Ectodermal cell (in vitro differentiated cells): ENCODE data around the gene TOP1.

Source experiments
- H3K27ac ChIP-seq: 2 replicates; pipeline ENCODE4 v1.7.0; 2013; ENCODE audit warnings: mild to moderate bottlenecking, low read depth, low read length; ENCODE audit not compliant: insufficient read depth, poor library complexity, severe bottlenecking
- H3K27me3 ChIP-seq: 2 replicates; pipeline ENCODE4 v1.7.0; 2013; ENCODE audit warnings: mild to moderate bottlenecking, low read length; ENCODE audit not compliant: insufficient read depth, control insufficient read depth, poor library complexity, severe bottlenecking
- H3K36me3 ChIP-seq: one replicate; pipeline ENCODE4 v1.7.0; 2013; ENCODE audit warnings: low read length; ENCODE audit not compliant: control insufficient read depth, insufficient read depth
- H3K4me1 ChIP-seq: one replicate; pipeline ENCODE4 v1.7.0; 2013; ENCODE audit warnings: low read length; ENCODE audit not compliant: control insufficient read depth, insufficient read depth
- H3K4me3 ChIP-seq: 2 replicates; pipeline ENCODE4 v1.7.0; 2013; ENCODE audit warnings: low read depth, low read length, control low read depth; ENCODE audit not compliant: insufficient read depth
- H3K9me3 ChIP-seq: 2 replicates; pipeline ENCODE4 v1.7.0; 2013; ENCODE audit warnings: mild to moderate bottlenecking, low read length, moderate library complexity; ENCODE audit not compliant: control insufficient read depth
- WGBS, 2 experiments: methylation state at CpG; one replicate each; pipeline ENCODE4 v1.1.7; 2013; ENCODE audit warnings: missing lambda C conversion rate in 2 of 2; 5-methylcytosine and 5-hydroxymethylcytosine counted together

Gene TOP1

GRCh38 chr20:41055679-41056078, 27.1 kb downstream of the TOP1 start:
- no peaks in the 10 kb centered on the region for H3K9me3 ChIP-seq
- H3K27ac ChIP-seq, result no peak overlapping the region
- H3K4me3 ChIP-seq, result no peak overlapping the region
- no peaks in the 10 kb centered on the region for H3K36me3 ChIP-seq
- peaks cover 6% of the 10 kb centered on the region for H3K4me1 ChIP-seq
- H3K27me3 ChIP-seq, result no peaks in the 10 kb centered on the region
- 95 to 97% methylated on average over 1 of the region's 1 CpG for WGBS, 2 experiments

GRCh38 chr20:41057999-41058673, 29.5 kb downstream of the TOP1 start:
- H3K9me3 ChIP-seq, result no peaks in the 10 kb centered on the region
- no peak overlapping the region for H3K4me3 ChIP-seq
- H3K27me3 ChIP-seq, result no peaks in the 10 kb centered on the region
- H3K27ac ChIP-seq, result no peak overlapping the region
- H3K4me1 ChIP-seq, result peaks cover 6% of the 10 kb centered on the region
- 93 to 97% methylated on average over 3 of the region's 3 CpGs for WGBS, 2 experiments
- peaks cover 15% of the 10 kb centered on the region for H3K36me3 ChIP-seq

GRCh38 chr20:41058674-41059635, 30.3 kb downstream of the TOP1 start:
- H3K36me3 ChIP-seq, result peaks cover 17% of the 10 kb centered on the region
- no peak overlapping the region for H3K4me3 ChIP-seq
- H3K27ac ChIP-seq, result no peak overlapping the region
- no peaks in the 10 kb centered on the region for H3K9me3 ChIP-seq
- no peaks in the 10 kb centered on the region for H3K4me1 ChIP-seq
- 93 to 94% methylated on average over 12 to 13 of the region's 14 CpGs for WGBS, 2 experiments
- H3K27me3 ChIP-seq, result no peaks in the 10 kb centered on the region

DNA sequence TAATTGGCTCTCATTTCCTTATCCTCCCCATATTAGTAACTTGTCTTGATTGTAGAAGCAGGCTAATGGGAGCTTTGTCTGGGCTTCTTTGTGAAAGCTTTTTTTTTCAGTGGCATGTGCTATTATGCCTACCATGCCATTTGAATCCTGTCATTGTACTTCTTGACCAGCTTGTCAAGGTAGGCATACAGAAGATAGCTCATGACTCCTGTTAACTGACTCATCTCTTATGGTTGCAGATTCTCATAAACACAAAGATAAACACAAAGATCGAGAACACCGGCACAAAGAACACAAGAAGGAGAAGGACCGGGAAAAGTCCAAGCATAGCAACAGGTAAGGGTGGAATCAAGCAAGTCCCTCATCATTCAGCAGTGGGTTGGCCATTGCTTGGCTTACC, 32.5 kb downstream of the TOP1 start:
- Histone ChIP-seq H3K36me3 (peaks cover 17% of the 10 kb centered on the region), H3K27ac (no peak overlapping the region), H3K9me3 (no peaks in the 10 kb centered on the region), H3K27me3 (no peaks in the 10 kb centered on the region), H3K4me1 (no peaks in the 10 kb centered on the region), H3K4me3 (no peak overlapping the region)
- WGBS, 2 experiments, result 90 to 93% methylated on average over 3 of the region's 3 CpGs

DNA sequence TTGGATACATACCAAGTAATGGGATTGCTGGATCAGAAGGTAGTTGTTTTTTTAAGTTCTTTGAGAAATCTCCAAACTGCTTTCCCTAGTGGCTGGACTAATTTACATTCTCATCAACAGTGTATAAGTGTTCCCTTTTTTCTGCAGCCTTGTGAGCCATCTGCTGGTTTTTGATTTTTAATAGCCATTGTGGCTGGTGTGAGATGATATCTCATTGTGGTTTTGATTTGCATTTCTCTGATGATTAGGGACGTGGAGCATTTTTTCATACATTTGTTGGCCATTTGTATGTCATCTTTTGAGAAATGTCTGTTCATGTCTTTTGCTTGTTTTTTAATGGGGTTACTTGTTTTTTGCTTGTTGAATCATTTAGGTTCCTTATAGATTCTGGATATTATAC, 34.8 kb downstream of the TOP1 start:
- H3K27ac ChIP-seq, result no peak overlapping the region
- no peak overlapping the region for H3K4me3 ChIP-seq
- H3K4me1 ChIP-seq, result no peaks in the 10 kb centered on the region
- 85 to 86% methylated on average over 1 of the region's 1 CpG for WGBS, 2 experiments
- H3K36me3 ChIP-seq, result peaks cover 22% of the 10 kb centered on the region
- H3K9me3 ChIP-seq, result no peaks in the 10 kb centered on the region
- H3K27me3 ChIP-seq, result no peaks in the 10 kb centered on the region

DNA sequence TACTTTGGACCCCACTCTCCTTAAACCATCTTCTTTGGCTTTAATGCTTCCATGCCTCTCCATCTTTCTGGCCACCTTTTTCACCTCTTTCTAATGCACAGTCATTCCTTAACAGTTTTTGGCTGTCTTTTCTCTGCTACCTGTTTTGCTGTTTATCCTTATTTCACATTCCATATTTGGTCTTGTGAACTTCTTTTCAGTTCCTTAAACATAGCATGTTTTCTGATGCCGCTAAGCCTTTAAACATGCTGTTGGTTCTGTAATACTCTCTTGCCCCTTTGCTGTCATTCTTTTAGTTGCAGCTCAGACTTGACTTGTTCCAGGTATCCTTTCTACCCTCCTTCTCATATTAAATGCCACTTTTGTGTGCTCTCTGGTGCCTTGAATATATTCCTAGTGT, 35.8 kb downstream of the TOP1 start:
- Histone ChIP-seq H3K4me3 (no peak overlapping the region), H3K27me3 (no peaks in the 10 kb centered on the region), H3K36me3 (peaks cover 22% of the 10 kb centered on the region), H3K9me3 (no peaks in the 10 kb centered on the region), H3K4me1 (no peaks in the 10 kb centered on the region), H3K27ac (no peak overlapping the region)
- 90 to 100% methylated on average over 1 of the region's 1 CpG for WGBS, 2 experiments

GRCh38 chr20:41065716-41066115, 37.1 kb downstream of the TOP1 start:
- H3K27me3 ChIP-seq, result no peaks in the 10 kb centered on the region
- 97 to 98% methylated on average over 2 to 3 of the region's 3 CpGs for WGBS, 2 experiments
- no peak overlapping the region for H3K27ac ChIP-seq
- H3K36me3 ChIP-seq, result peaks cover 22% of the 10 kb centered on the region
- H3K4me3 ChIP-seq, result no peak overlapping the region
- H3K4me1 ChIP-seq, result no peaks in the 10 kb centered on the region
- H3K9me3 ChIP-seq, result no peaks in the 10 kb centered on the region

DNA sequence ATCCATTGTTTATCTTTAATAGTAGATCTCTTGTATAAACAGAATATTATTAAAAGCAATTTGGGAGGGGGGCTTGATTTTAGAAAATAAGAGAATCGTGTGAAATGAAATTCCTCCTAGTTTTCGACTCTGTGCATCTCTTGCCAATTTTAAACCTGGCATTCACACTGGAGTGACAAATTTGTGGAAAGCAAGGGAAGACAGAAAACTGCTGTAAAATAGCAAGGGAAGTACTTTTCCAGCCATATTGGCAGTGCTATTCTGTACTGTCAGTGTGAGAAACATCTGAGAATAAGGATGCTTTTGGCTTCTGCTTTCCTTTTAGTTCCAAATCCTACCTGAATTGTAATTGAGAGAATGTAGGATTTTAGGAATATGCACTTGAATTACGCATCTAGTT, 40.2 kb downstream of the TOP1 start:
- WGBS, 2 experiments, result 97 to 100% methylated on average over 3 of the region's 3 CpGs

DNA sequence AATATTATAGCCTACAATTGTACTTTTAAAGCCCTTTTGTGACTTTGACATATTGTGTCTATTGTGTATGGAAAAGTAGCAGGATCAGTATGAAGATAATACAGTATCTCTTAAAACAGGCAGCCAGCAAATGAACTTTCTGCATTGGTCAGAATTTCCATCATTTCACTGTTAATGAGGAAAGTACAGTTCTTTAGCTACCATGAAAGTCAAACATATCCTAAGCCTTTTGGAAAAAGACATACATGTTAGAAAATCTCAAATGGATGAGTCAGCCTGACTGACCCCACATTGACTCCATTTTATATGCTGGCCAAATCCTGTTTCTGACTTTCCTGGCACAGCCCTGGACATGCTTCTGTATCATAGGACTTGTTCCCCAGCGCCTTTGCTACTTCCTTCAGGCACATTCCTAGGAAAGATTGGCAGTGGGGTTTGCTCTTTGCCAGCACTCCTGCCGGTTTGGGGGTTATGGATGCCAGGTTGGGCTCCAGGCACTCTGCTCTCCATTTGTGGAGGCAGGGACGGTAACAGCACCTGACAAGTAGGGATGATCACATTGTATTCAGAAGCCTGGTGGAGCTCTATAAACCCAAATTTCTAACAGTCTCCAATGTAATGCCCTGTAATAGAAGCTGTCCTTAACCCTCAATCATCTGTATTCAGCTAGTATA, 43.7 kb downstream of the TOP1 start:
- Histone ChIP-seq H3K27me3 (no peaks in the 10 kb centered on the region), H3K36me3 (peaks cover 5% of the 10 kb centered on the region), H3K4me3 (no peak overlapping the region), H3K4me1 (no peaks in the 10 kb centered on the region), H3K27ac (no peak overlapping the region), H3K9me3 (no peaks in the 10 kb centered on the region)
- 76 to 85% methylated on average over 3 of the region's 3 CpGs for WGBS, 2 experiments

More for the DNA sequence above, 40.2 kb downstream of the TOP1 start:
- Histone ChIP-seq H3K4me3 (no peak overlapping the region), H3K27me3 (no peaks in the 10 kb centered on the region), H3K4me1 (no peaks in the 10 kb centered on the region), H3K27ac (no peak overlapping the region), H3K36me3 (peaks cover 5% of the 10 kb centered on the region), H3K9me3 (no peaks in the 10 kb centered on the region)

- 94 to 96% methylated on average over 3 of the region's 3 CpGs for WGBS, 2 experiments
- Histone ChIP-seq H3K36me3 (peaks cover under 1% of the 10 kb centered on the region), H3K27me3 (no peaks in the 10 kb centered on the region)
Observed at GRCh38 chr20:41072915-41073314, 44.3 kb downstream of the TOP1 start.

More at GRCh38 chr20:41072915-41073314, 44.3 kb downstream of the TOP1 start:
- no peak overlapping the region for H3K27ac ChIP-seq
- H3K4me1 ChIP-seq, result no peaks in the 10 kb centered on the region
- H3K9me3 ChIP-seq, result no peaks in the 10 kb centered on the region
- H3K4me3 ChIP-seq, result no peak overlapping the region
